ENCODE measurements around the gene ADCY9.

GRCh38 chr16:4081521-4082021, 34.7 kb downstream of the ADCY9 start:
- TF ChIP-seq EZH2 (IDR thresholded peaks at IDR 0.05; ENCODE audit: insufficient read depth, poor library complexity, severe bottlenecking) (no peak), EZH2phosphoT487 (IDR thresholded peaks at IDR 0.05; ENCODE audit: insufficient read depth, low read depth) (no peak)
